ENCODE measurements around the gene HTRA3. TPM values are rescaled to one million over a fixed set of nuclear protein-coding genes. Genes with fewer than 3 reads are reported as not detected.

Gene HTRA3
- total RNA-seq, 2 donors from 2014 or later, result 3.2 to 4.6 TPM

GRCh38 chr4:8251110-8251883, 18.3 kb upstream of the HTRA3 start:
- peaks cover 9% of the 10 kb centered on the region for H3K4me1 ChIP-seq (ENCODE audit: control insufficient read depth, insufficient read depth, low read length)
- 93 to 95% methylated on average over 19 to 24 of the region's 24 CpGs for WGBS, 2 experiments (ENCODE audit: insufficient coverage in 1 of 2, insufficient read length in 1 of 2)
- H3K27ac ChIP-seq (ENCODE audit: low read depth, low read length), result no peak overlapping the region
- Mint-ChIP-seq H3K4me3 (no peak overlapping the region), H3K36me3 (ENCODE audit: low read depth) (no peaks in the 10 kb centered on the region), H3K9me3 (no peaks in the 10 kb centered on the region), H3K4me1 (peaks cover 7% of the 10 kb centered on the region), H3K27ac (no peak overlapping the region), H3K27me3 (ENCODE audit: insufficient read depth) (no peaks in the 10 kb centered on the region)
- no peak overlapping the region for H3K9ac ChIP-seq (ENCODE audit: extremely low read depth, low read length, poor library complexity, severe bottlenecking)
- no peak for DNase-seq
- H3K4me3 ChIP-seq (ENCODE audit: low read length), result no peak overlapping the region
- no peaks in the 10 kb centered on the region for H3K27me3 ChIP-seq (ENCODE audit: control insufficient read depth, insufficient read depth, low read length, poor library complexity, severe bottlenecking)
- H3K9me3 ChIP-seq (ENCODE audit: control insufficient read depth, low read length), result no peaks in the 10 kb centered on the region
- TF ChIP-seq CTCF (conservative IDR thresholded peaks at IDR 0.05), result no peak
- no peaks in the 10 kb centered on the region for H3K36me3 ChIP-seq (ENCODE audit: control insufficient read depth, insufficient read depth, low read length)

DNA sequence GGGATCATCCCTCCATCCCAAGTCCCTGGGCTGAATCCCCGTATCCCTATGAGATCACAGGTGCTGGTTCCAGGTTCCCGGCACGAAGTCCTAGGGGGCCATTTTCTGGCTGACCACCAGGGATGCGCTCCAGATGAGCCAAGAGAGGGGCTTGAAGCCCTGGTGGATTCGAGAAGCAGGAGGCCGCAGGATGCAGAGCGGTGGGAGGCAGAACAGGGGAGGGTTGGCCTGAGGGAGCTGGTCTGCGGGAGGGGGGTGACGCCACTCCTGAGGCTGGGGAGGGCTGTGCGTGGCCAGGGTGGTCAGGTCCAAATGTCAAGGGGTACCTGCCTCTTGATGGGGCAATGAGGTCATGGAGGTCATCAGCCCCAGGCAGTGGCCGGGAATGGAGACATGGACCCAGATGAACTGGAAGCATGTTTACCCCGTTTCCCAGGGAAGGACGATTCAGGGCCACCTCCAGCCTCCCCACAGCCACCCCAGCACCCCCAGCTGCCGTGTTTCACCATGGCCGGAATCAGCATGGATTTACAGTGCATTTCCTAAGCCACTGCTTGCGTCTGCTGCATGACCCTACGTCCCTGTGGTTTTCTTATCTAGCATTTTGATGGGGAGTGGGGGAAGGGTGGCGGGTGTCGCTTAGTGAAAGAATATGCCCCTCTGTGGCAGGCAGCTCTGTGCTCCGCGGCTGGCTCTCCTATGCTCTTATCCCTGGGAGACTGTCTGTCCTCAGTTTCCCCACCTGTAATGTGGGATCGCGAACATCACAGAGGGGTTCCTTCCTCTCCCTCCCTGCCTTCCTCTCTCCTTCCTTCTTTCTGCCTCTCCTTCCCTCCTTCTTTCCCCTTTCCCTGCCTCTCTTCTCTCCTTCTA, 17.0 kb upstream of the HTRA3 start:
- no peaks in the 10 kb centered on the region for H3K27me3 Mint-ChIP-seq (ENCODE audit: insufficient read depth)
- peak; percentile 17 for TF ChIP-seq CTCF (conservative IDR thresholded peaks at IDR 0.05)
- H3K9me3 ChIP-seq (ENCODE audit: control insufficient read depth, low read length), result no peaks in the 10 kb centered on the region
- no peak overlapping the region for H3K4me3 Mint-ChIP-seq
- no peaks in the 10 kb centered on the region for H3K9me3 Mint-ChIP-seq
- H3K4me3 ChIP-seq (ENCODE audit: low read length), result no peak overlapping the region
- H3K27ac ChIP-seq (ENCODE audit: low read depth, low read length), result no peak overlapping the region
- no peaks in the 10 kb centered on the region for H3K36me3 ChIP-seq (ENCODE audit: control insufficient read depth, insufficient read depth, low read length)
- H3K27ac Mint-ChIP-seq, result no peak overlapping the region
- H3K9ac ChIP-seq (ENCODE audit: extremely low read depth, low read length, poor library complexity, severe bottlenecking), result no peak overlapping the region
- peaks cover 7% of the 10 kb centered on the region for H3K4me1 Mint-ChIP-seq
- no peaks in the 10 kb centered on the region for H3K36me3 Mint-ChIP-seq (ENCODE audit: low read depth)
- H3K4me1 ChIP-seq (ENCODE audit: control insufficient read depth, insufficient read depth, low read length), result peaks cover 9% of the 10 kb centered on the region
- 83 to 87% methylated on average over 12 to 23 of the region's 23 CpGs for WGBS, 2 experiments (ENCODE audit: insufficient coverage in 1 of 2, insufficient read length in 1 of 2)
- no peak for DNase-seq
- H3K27me3 ChIP-seq (ENCODE audit: control insufficient read depth, insufficient read depth, low read length, poor library complexity, severe bottlenecking), result no peaks in the 10 kb centered on the region

DNA sequence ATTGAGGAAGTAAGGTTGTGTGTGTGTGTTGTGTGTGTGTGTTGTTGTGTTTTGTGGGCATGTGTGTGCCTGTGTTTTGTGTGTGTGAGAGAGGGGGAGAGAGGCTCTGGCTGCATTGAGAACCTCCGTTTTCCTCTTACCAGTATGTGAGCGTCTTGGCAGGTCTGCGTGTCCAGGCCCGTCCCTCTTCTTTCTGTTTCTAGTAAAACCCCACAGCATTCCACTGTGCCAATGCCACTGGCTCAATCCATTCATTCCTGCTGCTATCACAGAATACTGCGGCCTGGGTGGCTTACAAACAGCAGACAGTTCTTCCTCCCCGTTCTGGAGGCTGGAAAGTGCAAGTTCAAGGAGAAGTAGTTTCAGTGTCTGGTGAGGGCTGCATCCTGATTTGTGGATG, 15.5 kb upstream of the HTRA3 start:
- Mint-ChIP-seq H3K27me3 (ENCODE audit: insufficient read depth) (no peaks in the 10 kb centered on the region), H3K36me3 (ENCODE audit: low read depth) (no peaks in the 10 kb centered on the region), H3K4me3 (no peak overlapping the region), H3K9me3 (no peaks in the 10 kb centered on the region), H3K4me1 (peaks cover 14% of the 10 kb centered on the region), H3K27ac (no peak overlapping the region)
- Histone ChIP-seq H3K27me3 (ENCODE audit: control insufficient read depth, insufficient read depth, low read length, poor library complexity, severe bottlenecking) (no peaks in the 10 kb centered on the region), H3K4me1 (ENCODE audit: control insufficient read depth, insufficient read depth, low read length) (peaks cover 9% of the 10 kb centered on the region), H3K9me3 (ENCODE audit: control insufficient read depth, low read length) (no peaks in the 10 kb centered on the region), H3K36me3 (ENCODE audit: control insufficient read depth, insufficient read depth, low read length) (no peaks in the 10 kb centered on the region), H3K27ac (ENCODE audit: low read depth, low read length) (no peak overlapping the region), H3K9ac (ENCODE audit: extremely low read depth, low read length, poor library complexity, severe bottlenecking) (no peak overlapping the region), H3K4me3 (ENCODE audit: low read length) (no peak overlapping the region)
- no peak for DNase-seq
- WGBS, 2 experiments (ENCODE audit: insufficient coverage in 1 of 2, insufficient read length in 1 of 2), result 96 to 100% methylated on average over 1 to 6 of the region's 6 CpGs
- TF ChIP-seq CTCF (conservative IDR thresholded peaks at IDR 0.05), result no peak
